ENCODE measurements around the gene GPR146.

DNA sequence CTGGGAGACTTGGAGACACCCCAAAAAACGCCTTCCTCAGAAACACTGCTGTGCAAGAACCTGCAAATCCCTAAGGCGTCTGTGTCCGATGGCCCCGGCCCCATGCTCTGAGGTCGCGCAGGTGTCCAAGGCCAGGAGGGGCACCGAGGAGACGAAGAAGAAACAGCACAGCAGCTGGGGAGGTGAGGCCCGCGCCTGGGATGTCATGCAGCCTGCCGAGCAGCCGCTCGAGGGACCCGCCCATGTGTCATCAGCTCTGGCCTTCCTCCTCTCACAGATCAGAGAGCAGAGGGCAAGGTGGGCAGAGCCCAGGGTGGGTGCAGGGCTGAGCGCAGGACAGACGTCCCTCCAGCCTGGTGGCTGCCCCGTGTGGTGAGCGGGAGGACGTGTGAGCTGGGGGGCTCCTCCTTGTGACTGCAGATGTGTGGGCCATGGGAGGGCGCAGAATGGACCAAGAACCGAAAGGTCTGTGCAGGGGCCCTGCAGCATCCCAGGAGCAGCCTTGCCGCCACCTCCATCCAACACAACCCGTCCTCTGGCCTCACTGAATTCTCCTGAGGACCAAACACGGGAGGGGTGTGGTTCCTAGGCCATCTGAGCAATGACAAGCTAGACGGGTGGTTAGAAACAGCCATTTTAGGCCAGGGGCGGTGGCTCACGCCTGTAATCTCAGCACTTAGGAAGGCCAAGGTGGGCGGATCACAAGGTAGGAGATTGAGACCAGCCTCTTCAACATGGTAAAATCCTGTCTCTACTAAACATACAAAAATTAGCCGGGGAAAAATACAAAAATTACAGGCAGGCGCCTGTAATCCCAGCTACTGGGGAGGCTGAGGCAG, 30.5 kb downstream of the GPR146 start:
- TF ChIP-seq GATA3 (IDR thresholded peaks at IDR 0.05; ENCODE audit: low read depth, low read length) = no peak
- no peak for TF ChIP-seq GATA2 (IDR thresholded peaks at IDR 0.05; ENCODE audit: low read depth, low read length)

Data from SH-SY5Y (cell line).